ENCODE results near the gene CYB5B.
A peak's percentile ranks its signal among the peaks of the same experiment; 100 is the strongest.

CYB5B gene

GRCh38 chr16:69424053-69424934 is at the start of gene CYB5B:
CYB5B (plus strand) TSS chr16:69424619; CDS start chr16:69424684, 65 bp downstream.
- DNase-seq (ENCODE audit: low read depth), result peak; percentile 98

- DNase-seq (ENCODE audit: low read depth), result no peak
Measured at GRCh38 chr16:69376393-69377059, 47.9 kb upstream of the CYB5B start.

- no peak for DNase-seq (ENCODE audit: low read depth)
Measured at GRCh38 chr16:69378036-69378435, 46.4 kb upstream of the CYB5B start.

DNA sequence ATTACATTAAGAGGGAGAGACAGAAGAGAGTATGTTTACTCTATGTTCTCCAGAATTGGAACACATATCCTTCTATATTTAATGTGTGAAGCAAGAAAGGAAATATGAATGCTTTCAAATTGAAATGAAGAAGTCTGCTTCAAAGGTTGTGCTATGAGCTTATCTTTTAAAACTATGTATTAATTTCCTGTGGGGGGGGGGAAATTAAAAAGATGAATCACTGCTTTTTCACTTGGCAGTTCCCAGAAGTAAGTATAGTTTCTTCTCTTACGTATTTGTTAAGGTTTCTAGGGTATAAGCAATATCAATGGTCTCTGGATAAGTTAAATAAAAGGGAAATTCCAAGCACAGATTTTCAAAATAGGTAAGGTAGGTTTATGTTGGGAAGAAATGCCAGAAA is 45.7 kb upstream of the CYB5B start:
- DNase-seq (ENCODE audit: low read depth), result no peak

- DNase-seq (ENCODE audit: low read depth), result no peak
Measured at GRCh38 chr16:69381231-69381630, 43.2 kb upstream of the CYB5B start.

- DNase-seq (ENCODE audit: low read depth), result no peak
Measured at GRCh38 chr16:69382421-69382820, 42.0 kb upstream of the CYB5B start.

DNA sequence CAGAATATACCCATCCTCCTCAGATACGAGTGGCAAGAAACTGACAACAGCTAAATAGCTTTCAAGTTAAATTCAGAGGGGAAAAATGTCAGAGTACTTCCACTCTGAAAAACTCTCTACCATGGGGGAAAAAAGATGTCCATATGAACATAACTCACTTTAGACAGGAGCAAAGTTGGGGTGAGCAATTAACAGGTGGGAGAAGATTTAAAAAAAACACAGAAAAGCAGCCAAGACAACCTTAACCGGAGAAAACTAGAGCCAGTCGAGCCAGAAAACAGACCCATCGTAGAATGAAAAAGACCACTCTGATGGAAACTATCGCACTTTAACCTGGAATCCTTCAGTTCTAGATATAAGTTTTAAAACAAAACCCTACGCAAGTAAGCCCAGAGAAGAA is 39.4 kb upstream of the CYB5B start:
- DNase-seq (ENCODE audit: low read depth), result no peak

DNA sequence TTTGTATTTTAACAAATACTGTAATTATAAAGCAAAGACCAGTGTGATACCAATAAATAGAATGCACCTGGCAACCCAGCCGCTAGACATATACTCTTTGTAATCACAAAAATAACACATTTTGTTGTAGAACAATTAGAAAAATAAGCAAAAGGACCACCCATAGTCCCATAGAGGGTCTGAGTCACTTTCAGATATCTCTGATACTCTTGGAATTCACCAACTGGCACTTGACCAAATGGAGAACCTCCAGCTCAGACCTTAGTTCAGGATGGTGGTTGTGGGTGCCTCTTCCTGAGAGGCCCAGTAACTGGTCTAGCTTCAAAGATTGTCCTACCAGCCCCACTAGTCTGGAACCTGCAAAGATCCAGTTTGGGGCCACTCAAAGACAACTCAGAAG is 37.8 kb upstream of the CYB5B start:
- DNase-seq (ENCODE audit: low read depth), result peak; percentile 65

GRCh38 chr16:69393898-69394849 is 30.2 kb upstream of the CYB5B start:
- DNase-seq (ENCODE audit: low read depth), result no peak

DNA sequence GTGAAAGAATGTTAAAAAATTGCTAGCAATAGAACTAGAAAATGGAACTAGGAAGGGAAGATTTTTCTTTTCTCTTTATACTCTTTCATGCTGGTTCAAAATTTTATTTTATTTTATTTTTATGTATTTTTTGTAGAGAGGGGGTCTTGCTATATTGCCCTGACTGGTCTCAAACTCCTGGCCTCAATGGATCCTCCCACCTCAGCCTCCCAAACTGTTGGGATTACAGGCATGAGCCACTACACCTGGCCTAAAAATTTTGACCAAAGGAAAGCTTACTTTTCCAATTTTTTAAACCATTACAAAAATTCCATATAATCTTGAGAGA is 28.6 kb upstream of the CYB5B start:
- no peak for DNase-seq (ENCODE audit: low read depth)

- peak; percentile 85 for DNase-seq (ENCODE audit: low read depth)
Measured at GRCh38 chr16:69396187-69397061, 28.0 kb upstream of the CYB5B start.

- peak; percentile 62 for DNase-seq (ENCODE audit: low read depth)
Measured at GRCh38 chr16:69397821-69398521, 26.4 kb upstream of the CYB5B start.

DNA sequence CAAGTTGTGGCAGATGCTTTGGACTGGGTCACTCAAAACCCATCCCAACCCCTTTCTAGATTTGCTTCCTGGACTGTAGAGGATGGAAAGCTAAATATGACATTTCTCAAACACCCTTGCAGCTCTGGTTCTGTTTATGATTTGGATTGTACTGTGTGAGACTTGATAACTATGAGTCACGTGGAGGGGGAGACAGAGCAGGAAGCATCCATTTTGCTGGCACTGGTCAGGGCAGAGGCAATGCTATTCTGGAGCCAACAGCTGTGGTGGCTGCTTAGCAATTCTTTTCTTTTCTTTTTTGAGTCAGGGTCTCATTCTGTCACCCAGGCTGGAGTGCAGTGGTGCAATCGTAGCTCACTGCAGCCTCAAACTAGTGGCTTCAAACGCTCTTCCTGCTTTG is 25.1 kb upstream of the CYB5B start:
- no peak for DNase-seq (ENCODE audit: low read depth)

- DNase-seq (ENCODE audit: low read depth), result no peak
Measured at GRCh38 chr16:69402439-69402838, 22.0 kb upstream of the CYB5B start.

- no peak for DNase-seq (ENCODE audit: low read depth)
Measured at GRCh38 chr16:69404275-69404805, 20.1 kb upstream of the CYB5B start.

- DNase-seq (ENCODE audit: low read depth), result no peak
Measured at GRCh38 chr16:69405326-69405725, 19.1 kb upstream of the CYB5B start.

- no peak for DNase-seq (ENCODE audit: low read depth)
Measured at GRCh38 chr16:69405757-69406156, 18.7 kb upstream of the CYB5B start.

DNA sequence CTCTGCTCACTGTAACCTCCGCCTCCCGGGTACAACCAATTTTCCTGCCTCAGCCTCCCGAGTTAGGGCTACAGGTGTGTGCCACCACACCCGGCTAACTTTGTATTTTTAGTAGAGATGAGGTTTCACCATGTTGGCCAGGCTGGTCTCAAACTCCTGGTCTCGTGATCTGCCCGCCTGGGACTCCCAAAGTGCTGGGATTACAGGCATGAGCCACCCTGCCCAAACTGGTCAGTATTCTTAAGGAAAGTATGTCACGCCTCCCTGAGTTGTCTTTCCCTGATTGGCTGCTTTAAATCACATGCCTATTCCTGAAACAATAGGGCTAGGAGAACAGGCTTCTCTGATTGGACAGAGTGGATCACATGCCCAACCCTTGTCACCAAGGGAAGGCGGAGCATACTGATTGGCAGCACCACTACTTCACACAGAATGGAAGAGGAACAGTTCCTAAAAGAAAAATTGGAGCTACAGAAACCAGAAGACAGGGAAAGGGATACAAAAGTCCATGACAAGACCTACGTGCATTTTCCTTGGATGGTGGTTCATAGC is 17.6 kb upstream of the CYB5B start:
- DNase-seq (ENCODE audit: low read depth), result no peak

- DNase-seq (ENCODE audit: low read depth), result no peak
Measured at GRCh38 chr16:69407702-69408323, 16.6 kb upstream of the CYB5B start.

- DNase-seq (ENCODE audit: low read depth), result no peak
Measured at GRCh38 chr16:69408475-69408874, 15.9 kb upstream of the CYB5B start.
